DMS153 (cell line): ENCODE measurements around the gene LHB.

ENCODE experiments used
- DNase-seq: peaks from one replicate; lab custom pipeline; 2025; lab: John Stamatoyannopoulos, UW

Gene LHB

DNA sequence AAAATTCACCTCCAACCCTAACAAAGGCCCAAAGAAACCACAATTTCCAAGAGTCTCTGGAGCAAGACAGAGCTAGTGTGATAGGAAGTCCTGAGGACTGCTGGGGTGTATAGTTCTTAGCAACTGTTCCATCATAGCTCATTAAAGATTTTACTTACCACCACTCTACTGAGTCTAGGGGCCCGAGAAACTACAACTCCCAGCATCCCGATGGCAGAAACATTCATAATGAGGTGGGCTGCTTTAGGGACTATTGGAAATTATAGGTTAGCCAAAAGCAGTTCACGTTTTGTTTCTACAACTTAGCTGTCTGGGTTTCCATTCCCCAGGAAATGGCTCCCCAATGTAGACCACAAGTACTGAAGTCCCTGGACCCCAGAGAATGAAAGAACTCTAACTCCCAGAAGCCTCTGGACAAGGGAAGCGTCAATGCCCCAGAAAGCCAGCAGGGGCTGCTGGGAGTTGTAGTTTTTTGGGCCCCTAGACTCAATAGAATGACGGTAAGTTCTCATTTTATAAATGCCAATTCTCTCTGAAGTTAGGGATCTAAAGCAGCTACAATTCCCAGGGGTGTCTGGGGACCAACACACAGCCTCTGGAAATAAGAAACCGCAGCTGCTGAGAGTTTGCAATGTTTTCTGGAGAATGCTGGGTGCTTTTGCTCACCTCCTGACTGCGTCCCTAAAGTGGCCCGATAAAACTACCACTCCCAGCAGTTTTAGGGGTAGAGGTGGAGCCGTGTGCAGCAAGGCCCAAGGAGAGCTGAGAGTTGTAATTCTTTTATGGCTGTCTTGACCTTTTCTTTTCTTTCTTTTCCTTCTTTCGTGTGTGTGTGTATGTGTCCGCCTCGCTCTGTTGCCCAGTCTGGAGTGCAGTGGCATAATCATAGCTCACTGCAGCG lies 40.7 kb downstream of the LHB start:
- DNase-seq = no peak

GRCh38 chr19:48970923-48971395 lies 45.9 kb downstream of the LHB start:
- DNase-seq = peak; percentile 45

- no peak for DNase-seq
Observed at GRCh38 chr19:48970139-48970766, 46.6 kb downstream of the LHB start.

GRCh38 chr19:48969276-48970138 lies 47.4 kb downstream of the LHB start:
- DNase-seq = no peak

DNA sequence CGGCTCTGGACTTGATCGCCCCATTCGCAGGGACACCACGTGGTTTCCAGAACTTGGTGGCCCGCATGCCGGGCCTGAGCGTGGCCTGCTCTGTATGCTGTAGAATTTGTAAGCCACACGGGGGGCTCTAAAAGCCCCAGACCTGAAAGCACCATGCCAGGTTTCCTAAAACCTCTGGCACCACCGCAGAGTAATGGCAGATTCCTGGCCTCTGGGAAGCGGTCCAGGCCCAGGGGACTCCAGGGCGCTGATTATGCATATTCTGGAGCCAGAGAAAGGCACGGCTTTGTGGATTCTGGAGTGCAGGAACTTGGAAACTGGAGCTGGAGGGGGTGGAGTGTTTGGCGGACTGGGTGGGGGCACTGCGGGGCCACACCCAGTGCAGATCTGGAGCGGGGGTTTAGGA lies 48.1 kb downstream of the LHB start:
- no peak for DNase-seq

GRCh38 chr19:48968179-48968661 lies 48.7 kb downstream of the LHB start:
- no peak for DNase-seq

- no peak for DNase-seq
Observed at GRCh38 chr19:48967346-48968178, 49.3 kb downstream of the LHB start.

GRCh38 chr19:48966541-48967345 lies 50.1 kb downstream of the LHB start:
- no peak for DNase-seq
